Heart right ventricle (tissue), 16 donors: Measurements from ENCODE around the gene PI4K2A. TPM values are rescaled to one million over a fixed set of nuclear protein-coding genes. Genes with fewer than 3 reads are reported as not detected.

Experiments used
- ATAC-seq, 8 donors: fragments of 200-7000 bp; cut with Tn5 transposase; one replicate each; pipeline ENCODE4 v1.9.1; 2020; ENCODE audit warnings: mild to moderate bottlenecking in 8 of 8, moderate library complexity in 8 of 8, moderate number of reproducible peaks in 1 of 8
- DNase-seq, 2 donors: peaks; one replicate each; pipeline ENCODE4 v3.0.0-alpha.2; 2020
- H3K27ac ChIP-seq, 10 donors: fragments of 200-600 bp; sonication (generic) in 2 of 10; one replicate each; pipeline versions ENCODE4 v1.5.0 to v1.8.0; 2020 to 2022; ENCODE audit warnings: mild to moderate bottlenecking in 3 of 10
- H3K27me3 ChIP-seq, 7 donors: fragments of 200-600 bp; one replicate each; pipeline ENCODE4 v1.8.0; 2021 to 2022; ENCODE audit warnings: mild to moderate bottlenecking in 2 of 7
- H3K36me3 ChIP-seq, 9 donors: fragments of 200-600 bp; sonication (generic) in 1 of 9; one replicate each; pipeline versions ENCODE4 v1.5.0 to v1.8.0; 2020 to 2022; ENCODE audit warnings: mild to moderate bottlenecking in 2 of 9
- H3K4me1 ChIP-seq, 9 donors: fragments of 200-600 bp; sonication (generic) in 1 of 9; one replicate each; pipeline versions ENCODE4 v1.5.0 to v1.8.0; 2020 to 2022; ENCODE audit warnings: mild to moderate bottlenecking in 4 of 9
- H3K4me3 ChIP-seq, 10 donors: fragments of 200-600 bp; sonication (generic) in 2 of 10; one replicate each; pipeline versions ENCODE4 v1.5.0 to v1.8.0; 2020 to 2022; ENCODE audit warnings: mild to moderate bottlenecking in 7 of 10, moderate library complexity in 2 of 10
- H3K9me3 ChIP-seq, 11 donors: fragments of 200-600 bp in 10 of 11; sonication (generic) in 2 of 11; one replicate each; pipeline versions ENCODE4 v1.5.0 to v1.8.0; 2013 to 2022; ENCODE audit warnings: mild to moderate bottlenecking in 2 of 11, control low read depth in 1 of 11, moderate library complexity in 1 of 11
- CTCF ChIP-seq, 9 donors: fragments of 200-600 bp; sonication (generic) in 2 of 9; IDR thresholded peaks; one replicate each; pipeline versions ENCODE4 v1.5.0 to v1.8.0; 2021 to 2022; ENCODE audit warnings: antibody characterized with exemption in 9 of 9, mild to moderate bottlenecking in 5 of 9, moderate library complexity in 1 of 9
- WGBS, 2 donors: extraction: QIAGEN DNeasy Blood & Tissue Kit; methylation state at CpG; one replicate each; pipeline ENCODE4 v1.1.7; 2013; ENCODE audit warnings: inconsistent platforms in 1 of 2; 5-methylcytosine and 5-hydroxymethylcytosine counted together
- intact Hi-C, 10 donors: fragments of 100-400 bp; cut with DNase I; formaldehyde crosslinking; loops; one replicate each; pipeline versions ENCODE4 v1.11.1 to v1.14.2; 2022
- polyA plus RNA-seq, 2 donors: library from polyadenylated mRNA; stranded (reverse); fragments of 200-250 nt; gene quantifications; one replicate each; pipeline ENCODE4 v1.2.3, GENCODE V29; 2013
- total RNA-seq, 10 donors: library from RNA; stranded (reverse); fragmentation: NEBNext Ultra II Directional in 3 of 10; extraction: Animal tissue kit (Norgen Biotek cat#: 25700) in 3 of 10; gene quantifications; one replicate each; pipeline versions ENCODE4 v1.2.1 to v1.2.4, GENCODE V29; 2021 to 2023
- donor health status: Arrhythmogenic right ventricular cardiomyopathy.
- donor health status: ischemic (EF 13 %, LVEDD 7.1; RV severe dilation, severe dysfunction).
- donor health status: healthy with polysubstance abuse.
- donor health status: DM: no; HTN: yes; CAD: no.
- donor health status: DM: no; HTN: no; CAD: no.
- donor health status: ischemic (EF 25% LVEDD 6.9; RV normal size, moderate dysfunction).
- donor health status: ischemic (EF 25% LVEDD 5.7; RV mildly dilated, moderate dysfunction).
- donor health status: healthy.
- donor health status: DM: yes; HTN: yes; CAD: no.
- donor health status: Ischemic cardiomyopathy.
- donor health status: ischemic (EF 35%, LVEDD 5.7; RV mildly dilated, moderate dysfunction).
- donor health status: nonischemic (EF 11% LVEDD 7.7; RV severe dilation, severe dysfunction).
- donor health status: DM: yes; HTN: yes; CAD: no.
- donor health status: PGD.
- donor health status: ischemic (EF 29% LVEDD 5.4; RV normal size, mild dysfunction).
- donor health status: nonischemic (EF 23%, LVEDD 6.1; RV moderate dilation, normal function).

The PI4K2A gene
- total and polyA plus RNA-seq, 12 donors: 5.3 to 20.7 (median 14.2) TPM

GRCh38 chr10:97701438-97702069 is 61.1 kb downstream of the PI4K2A start:
- Histone ChIP-seq H3K27me3 (peaks cover 0 to 4% (median 0%) of the 10 kb centered on the region in 7 donors), H3K36me3 (no peaks in the 10 kb centered on the region), H3K27ac (no peak overlapping the region), H3K9me3 (no peaks in the 10 kb centered on the region), H3K4me3 (no peak overlapping the region), H3K4me1 (peaks cover 0 to 7% (median 0%) of the 10 kb centered on the region in 9 donors)
- TF ChIP-seq CTCF (IDR thresholded peaks at IDR 0.05): peak; percentile 59 to 90 (median 84)
- ATAC-seq (peak; percentile 77 to 93 (median 90)), DNase-seq (peak in 1 of 2 donors; percentile 45)
- 45 to 49% methylated on average over 12 of the region's 12 CpGs for WGBS, 2 donors
- intact Hi-C loops: loop anchor here in 1 of 10 donors (1.0 kb wide), 1 partner anchor 30 kb away; no protein-coding TSS in a partner anchor

- intact Hi-C loops: loop anchor here in 1 of 10 donors (1.0 kb wide), 1 partner anchor 28 kb away; no protein-coding TSS in a partner anchor
Measured at GRCh38 chr10:97703398-97704067, 63.1 kb downstream of the PI4K2A start.

GRCh38 chr10:97704341-97704740 is 63.9 kb downstream of the PI4K2A start:
- Histone ChIP-seq H3K27ac (no peak overlapping the region), H3K4me1 (peaks cover 0 to 9% (median 5%) of the 10 kb centered on the region in 9 donors), H3K9me3 (no peaks in the 10 kb centered on the region), H3K4me3 (no peak overlapping the region), H3K27me3 (peaks cover 0 to 4% (median 0%) of the 10 kb centered on the region in 7 donors), H3K36me3 (no peaks in the 10 kb centered on the region)
- no peak for DNase-seq
- ATAC-seq: no peak
- TF ChIP-seq CTCF (IDR thresholded peaks at IDR 0.05): no peak
- intact Hi-C loops: no loop called here
- WGBS, 2 donors: 71 to 74% methylated on average over 1 of the region's 1 CpG

More at GRCh38 chr10:97703398-97704067, 63.1 kb downstream of the PI4K2A start:
- Histone ChIP-seq H3K27ac (no peak overlapping the region), H3K4me1 (peaks cover 0 to 7% (median 0%) of the 10 kb centered on the region in 9 donors), H3K36me3 (no peaks in the 10 kb centered on the region), H3K9me3 (no peaks in the 10 kb centered on the region), H3K4me3 (no peak overlapping the region), H3K27me3 (peaks cover 0 to 4% (median 0%) of the 10 kb centered on the region in 7 donors)
- no peak for TF ChIP-seq CTCF (IDR thresholded peaks at IDR 0.05)
- 93 to 97% methylated on average over 7 of the region's 7 CpGs for WGBS, 2 donors
- no peak for DNase-seq
- no peak for ATAC-seq

- H3K27me3 ChIP-seq: peaks cover 0 to 4% (median 0%) of the 10 kb centered on the region in 7 donors
- H3K36me3 ChIP-seq: no peaks in the 10 kb centered on the region
- no peak overlapping the region for H3K27ac ChIP-seq
- H3K4me3 ChIP-seq: no peak overlapping the region
- no peaks in the 10 kb centered on the region for H3K9me3 ChIP-seq
- no peak for ATAC-seq
- no peak for DNase-seq
- 89 to 91% methylated on average over 3 of the region's 3 CpGs for WGBS, 2 donors
- H3K4me1 ChIP-seq: peaks cover 0 to 14% (median 10%) of the 10 kb centered on the region in 9 donors
- no peak for TF ChIP-seq CTCF (IDR thresholded peaks at IDR 0.05)
- intact Hi-C loops: no loop called here
Measured at GRCh38 chr10:97705006-97705670, 64.7 kb downstream of the PI4K2A start.
